CD4-positive, CD25-positive, alpha-beta regulatory T cell (primary cell): ENCODE measurements around the gene RNF14. TPM values are rescaled to one million over a fixed set of nuclear protein-coding genes. Genes with fewer than 3 reads are reported as not detected.
"Not testable (repeated sequence)": the region's sequence is repeated elsewhere in the genome, so short reads cannot be mapped to it uniquely, and the experiment has no call there.

Experiments
- ATAC-seq, 2 donors: fragments of 150-1000 bp; cut with Tn5 transposase; one replicate each; pipeline ENCODE4 v1.10.0; 2021; ENCODE audit warnings: low read depth in 2 of 2, moderate number of reproducible peaks in 2 of 2, moderate library complexity in 1 of 2
- DNase-seq, 3 donors: peaks; one replicate each; pipeline versions ENCODE4 v3.0.0 to v3.0.0-alpha.2; 2012 to 2022; ENCODE audit warnings: mixed read lengths in 1 of 3
- H3K27ac ChIP-seq: one replicate; pipeline ENCODE4 v1.7.0; 2013; ENCODE audit warnings: mild to moderate bottlenecking, low read length; ENCODE audit not compliant: insufficient read depth, poor library complexity, severe bottlenecking
- H3K27me3 ChIP-seq: one replicate; pipeline ENCODE4 v1.7.0; 2013; ENCODE audit warnings: low read length; ENCODE audit not compliant: control insufficient read depth, insufficient read depth
- H3K36me3 ChIP-seq: one replicate; pipeline ENCODE4 v1.7.0; 2013; ENCODE audit warnings: mild to moderate bottlenecking, low read length, moderate library complexity; ENCODE audit not compliant: control insufficient read depth, insufficient read depth
- H3K4me1 ChIP-seq: 2 replicates; pipeline ENCODE4 v1.7.0; 2013; ENCODE audit warnings: mild to moderate bottlenecking, low read length; ENCODE audit not compliant: insufficient read depth, control insufficient read depth, poor library complexity, severe bottlenecking
- H3K4me3 ChIP-seq: one replicate; pipeline ENCODE4 v1.7.0; 2013; ENCODE audit warnings: low read depth, mild to moderate bottlenecking, low read length, moderate library complexity
- H3K9me3 ChIP-seq, 2 experiments: 1 replicate in 1 of 2; 2 replicates in 1 of 2; pipeline ENCODE4 v1.7.0; 2013; ENCODE audit warnings: low read length in 2 of 2, mild to moderate bottlenecking in 1 of 2, moderate library complexity in 1 of 2; ENCODE audit not compliant: control insufficient read depth in 2 of 2
- H3K27ac Mint-ChIP-seq, 3 donors: one replicate each; pipeline ENCODE4 v1.8.0; 2020 to 2022; ENCODE audit warnings: mild to moderate bottlenecking in 3 of 3, mixed read lengths in 3 of 3, moderate library complexity in 2 of 3
- H3K27me3 Mint-ChIP-seq: one replicate; pipeline ENCODE4 v1.8.0; 2022; ENCODE audit warnings: mild to moderate bottlenecking, mixed read lengths
- H3K36me3 Mint-ChIP-seq: one replicate; pipeline ENCODE4 v1.8.0; 2020; ENCODE audit warnings: mixed read lengths
- H3K4me1 Mint-ChIP-seq, 4 donors: one replicate each; pipeline ENCODE4 v1.8.0; 2020 to 2022; ENCODE audit warnings: mixed read lengths in 4 of 4, mild to moderate bottlenecking in 1 of 4
- H3K4me3 Mint-ChIP-seq, 4 donors: one replicate each; pipeline ENCODE4 v1.8.0; 2020 to 2022; ENCODE audit warnings: mild to moderate bottlenecking in 4 of 4, mixed read lengths in 4 of 4, moderate library complexity in 3 of 4
- H3K9me3 Mint-ChIP-seq, 7 donors: one replicate each; pipeline ENCODE4 v1.8.0; 2020 to 2022; ENCODE audit warnings: mixed read lengths in 7 of 7, mild to moderate bottlenecking in 3 of 7, moderate library complexity in 2 of 7
- polyA plus RNA-seq, 4 donors: library from polyadenylated mRNA; unstranded; fragments of 300-500 nt; fragmentation: Illumina TruSeq; gene quantifications; one replicate each; pipeline ENCODE4 v1.2.3, GENCODE V29; 2021
- total RNA-seq: library from RNA; stranded (reverse); gene quantifications from one replicate; pipeline ENCODE4 v1.2.3, GENCODE V29; 2022

Gene RNF14, protein sequence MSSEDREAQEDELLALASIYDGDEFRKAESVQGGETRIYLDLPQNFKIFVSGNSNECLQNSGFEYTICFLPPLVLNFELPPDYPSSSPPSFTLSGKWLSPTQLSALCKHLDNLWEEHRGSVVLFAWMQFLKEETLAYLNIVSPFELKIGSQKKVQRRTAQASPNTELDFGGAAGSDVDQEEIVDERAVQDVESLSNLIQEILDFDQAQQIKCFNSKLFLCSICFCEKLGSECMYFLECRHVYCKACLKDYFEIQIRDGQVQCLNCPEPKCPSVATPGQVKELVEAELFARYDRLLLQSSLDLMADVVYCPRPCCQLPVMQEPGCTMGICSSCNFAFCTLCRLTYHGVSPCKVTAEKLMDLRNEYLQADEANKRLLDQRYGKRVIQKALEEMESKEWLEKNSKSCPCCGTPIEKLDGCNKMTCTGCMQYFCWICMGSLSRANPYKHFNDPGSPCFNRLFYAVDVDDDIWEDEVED
- 24.4 TPM for total RNA-seq
- 10 to 100 TPM; 38.2 to 56.8 (median 48.6) TPM for polyA plus RNA-seq

- Mint-ChIP-seq H3K27ac (peak within 1 kb of the TSS; percentile 96 to 98 (median 97)), H3K4me3 (peak within 1 kb of the TSS; percentile 95 to 100 (median 96)), H3K36me3 (peaks cover 8% of the 10 kb centered on the region), H3K4me1 (peaks cover 13 to 49% (median 36%) of the 10 kb centered on the region in 4 donors), H3K27me3 (no peaks in the 10 kb centered on the region), H3K9me3 (no peaks in the 10 kb centered on the region)
- Histone ChIP-seq H3K36me3 (peaks cover 5% of the 10 kb centered on the region), H3K27me3 (no peaks in the 10 kb centered on the region), H3K27ac (peak within 1 kb of the TSS; percentile 93), H3K4me3 (peak within 1 kb of the TSS; percentile 91), H3K4me1 (peaks cover 20% of the 10 kb centered on the region), H3K9me3 (no peaks in the 10 kb centered on the region)
- peak; percentile 96 to 97 for ATAC-seq
- DNase-seq = peak; percentile 89 to 98 (median 92)
Observed at GRCh38 chr5:141968914-141969608, at the start of gene RNF14. Gene RNF14, plus strand, starts transcription at chr5:141969105. Its CDS starts 4,484 bp downstream, at chr5:141973589.

DNA sequence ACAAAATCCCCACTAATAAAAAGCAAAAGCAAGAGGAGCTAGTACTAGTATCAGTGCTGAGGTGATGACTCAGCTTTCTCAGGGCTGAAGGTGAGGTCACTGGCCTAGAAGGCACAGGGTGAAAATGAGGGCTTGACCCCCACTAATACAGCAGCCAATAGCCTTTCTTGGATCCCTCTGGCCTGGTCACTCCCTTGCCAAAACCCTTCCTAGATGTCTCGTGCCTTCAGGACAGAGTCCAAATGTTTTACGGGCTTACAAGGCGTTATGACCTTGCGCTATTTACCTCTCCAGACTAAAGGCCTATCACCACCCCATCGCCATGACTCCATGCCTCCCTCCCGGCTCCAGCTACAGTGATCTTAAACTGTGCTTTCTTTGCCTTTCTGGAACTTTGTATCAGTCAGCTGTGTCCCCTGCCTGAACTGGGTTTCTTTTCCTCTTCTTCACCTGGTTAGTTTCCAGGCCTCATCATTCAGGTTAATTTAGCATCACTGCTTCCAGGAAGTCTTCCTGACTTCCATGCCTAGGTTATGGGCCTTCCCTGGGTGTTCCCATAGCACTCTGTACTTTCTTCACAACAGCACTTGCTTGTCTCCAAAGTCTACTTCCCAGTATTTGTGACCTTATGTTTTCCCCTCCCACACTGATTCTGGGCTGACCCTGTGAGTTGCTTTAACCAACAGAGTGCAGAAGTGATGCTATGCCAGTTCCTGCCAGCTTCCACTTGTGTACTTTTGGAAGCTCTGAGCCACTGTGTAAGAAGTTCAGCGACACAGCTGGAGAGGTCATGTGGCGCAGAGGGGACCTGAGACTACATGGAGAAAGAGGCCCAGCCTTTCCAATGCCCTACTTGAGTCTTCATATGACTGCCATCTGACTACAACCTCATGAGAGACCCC is 49.4 kb upstream of the RNF14 start:
- H3K9me3 Mint-ChIP-seq = peaks cover 0 to 2% (median 0%) of the 10 kb centered on the region in 7 donors
- H3K27me3 ChIP-seq = peaks cover 10% of the 10 kb centered on the region
- no peak overlapping the region for H3K27ac ChIP-seq
- no peak overlapping the region for H3K4me3 ChIP-seq
- DNase-seq (no peak), ATAC-seq (no peak)
- H3K4me3 Mint-ChIP-seq = peak overlapping the region in 1 of 4 donors; percentile 10
- H3K36me3 ChIP-seq = no peaks in the 10 kb centered on the region
- peak overlapping the region in 1 of 3 donors; percentile 20 for H3K27ac Mint-ChIP-seq
- peaks cover 14% of the 10 kb centered on the region for H3K4me1 ChIP-seq
- H3K36me3 Mint-ChIP-seq = peaks cover 5% of the 10 kb centered on the region
- H3K4me1 Mint-ChIP-seq = peaks cover 4 to 27% (median 12%) of the 10 kb centered on the region in 4 donors
- peaks cover 32% of the 10 kb centered on the region for H3K27me3 Mint-ChIP-seq
- no peaks in the 10 kb centered on the region for H3K9me3 ChIP-seq

DNA sequence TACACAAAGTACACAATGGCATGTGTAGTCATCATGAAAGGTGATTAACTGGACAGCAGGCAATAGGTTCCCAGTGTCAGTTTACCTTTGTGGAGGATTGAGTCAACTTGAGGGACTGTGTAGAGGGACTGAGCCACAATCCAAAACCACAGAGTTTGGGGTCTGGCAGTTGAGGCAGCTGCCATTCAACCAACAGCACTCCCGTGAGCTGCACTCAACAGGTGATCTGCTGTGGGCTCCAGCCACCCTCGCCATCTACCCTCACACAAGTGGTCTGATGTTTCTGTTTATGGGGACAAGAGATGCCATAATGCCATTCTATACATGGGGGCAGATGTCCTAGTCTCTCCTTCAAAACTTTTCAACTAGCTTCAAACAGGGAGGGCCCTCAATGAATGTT is 48.1 kb upstream of the RNF14 start:
- Mint-ChIP-seq H3K4me3 (peak overlapping the region in 2 of 4 donors; percentile 71 to 84), H3K27me3 (peaks cover 21% of the 10 kb centered on the region), H3K4me1 (peaks cover 4 to 30% (median 17%) of the 10 kb centered on the region in 4 donors), H3K9me3 (peaks cover 0 to 2% (median 0%) of the 10 kb centered on the region in 7 donors), H3K36me3 (peaks cover 10% of the 10 kb centered on the region), H3K27ac (peak overlapping the region in 2 of 3 donors; percentile 18 to 59)
- Histone ChIP-seq H3K4me1 (peaks cover 16% of the 10 kb centered on the region), H3K27ac (no peak overlapping the region), H3K36me3 (peaks cover 6% of the 10 kb centered on the region), H3K27me3 (peaks cover 7% of the 10 kb centered on the region), H3K4me3 (no peak overlapping the region), H3K9me3 (no peaks in the 10 kb centered on the region)
- ATAC-seq (no peak), DNase-seq (no peak)

DNA sequence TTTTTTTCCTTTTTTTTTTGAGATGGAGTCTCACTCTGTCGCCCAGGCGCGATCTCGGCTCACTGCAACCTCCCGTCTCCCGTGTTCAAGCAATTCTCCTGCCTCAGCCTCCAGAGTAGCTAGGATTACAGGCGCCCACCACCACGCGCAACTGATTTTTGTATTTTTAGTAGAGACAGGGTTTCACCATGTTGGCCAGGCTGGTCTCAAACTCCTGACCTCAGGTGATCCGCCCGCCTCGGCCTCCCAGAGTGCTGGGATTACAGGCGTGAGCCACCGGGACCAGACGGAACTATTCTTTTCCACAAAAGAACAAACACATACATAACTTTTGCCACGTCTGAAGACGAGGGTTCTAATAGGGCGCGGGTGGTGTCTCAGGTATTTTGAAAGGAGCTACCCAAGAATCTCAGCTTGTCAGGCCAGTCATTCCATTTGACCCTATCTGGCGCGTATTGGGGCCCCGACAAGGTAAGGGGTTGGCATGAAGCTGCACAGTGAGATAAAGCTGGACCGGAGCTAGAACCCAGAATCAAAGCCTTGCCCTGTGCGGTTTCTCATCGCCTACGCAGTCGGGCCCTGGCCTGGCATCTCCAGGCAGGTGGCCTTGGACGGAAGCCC is 46.0 kb upstream of the RNF14 start:
- not testable (repeated sequence) for H3K9me3 Mint-ChIP-seq, H3K27me3 ChIP-seq, H3K9me3 ChIP-seq, ATAC-seq, DNase-seq, H3K27me3 Mint-ChIP-seq
- Mint-ChIP-seq H3K4me3 (peak overlapping the region; percentile 86 to 96 (median 93)), H3K27ac (peak overlapping the region; percentile 92 to 99 (median 95)), H3K4me1 (peaks cover 14 to 44% (median 25%) of the 10 kb centered on the region in 4 donors), H3K36me3 (peaks cover 28% of the 10 kb centered on the region)
- Histone ChIP-seq H3K4me3 (peak overlapping the region; percentile 85), H3K27ac (peak overlapping the region; percentile 99), H3K4me1 (peaks cover 16% of the 10 kb centered on the region), H3K36me3 (peaks cover 26% of the 10 kb centered on the region)

DNA sequence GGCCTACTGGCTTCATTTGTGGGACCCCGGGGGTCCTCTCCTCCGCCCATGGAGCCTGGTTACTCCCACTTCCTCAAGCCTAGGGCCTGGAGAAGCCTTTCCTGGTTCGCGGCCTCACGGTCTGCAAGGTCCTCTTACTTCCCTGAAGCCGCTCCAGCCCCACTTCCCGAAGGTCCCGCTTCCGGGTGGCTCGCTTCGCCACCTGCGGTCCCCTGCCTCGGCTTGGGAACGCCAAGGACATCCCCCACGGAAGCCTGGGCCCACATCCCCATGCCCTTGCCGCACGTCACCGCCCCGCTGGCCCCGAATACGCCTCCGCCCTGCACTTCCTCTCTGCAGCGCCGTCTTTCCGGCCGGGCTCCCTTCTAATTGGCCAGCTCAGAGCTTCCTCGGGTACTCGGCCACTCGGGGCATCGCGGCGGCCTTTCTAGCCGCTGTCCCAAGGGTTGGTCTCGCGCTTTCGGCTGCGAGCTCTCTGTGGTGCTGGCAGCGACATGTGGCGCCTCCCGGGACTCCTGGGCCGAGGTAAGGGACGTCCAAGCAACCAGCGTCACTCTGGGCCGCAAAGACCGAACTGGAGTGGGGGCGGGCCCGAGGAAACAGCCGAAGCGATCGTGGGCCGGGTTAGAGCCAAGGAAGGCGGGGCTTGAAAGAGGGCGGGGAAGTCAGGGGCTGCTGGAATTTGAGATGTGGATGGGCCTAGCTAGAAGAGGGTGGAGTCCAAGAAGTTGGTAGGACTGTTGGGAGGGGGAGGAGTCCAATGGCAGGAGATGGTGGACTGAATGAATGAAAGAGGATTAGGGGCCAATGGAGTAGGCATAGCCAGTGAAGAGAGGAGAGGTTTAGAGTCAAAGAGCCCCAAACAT is 45.2 kb upstream of the RNF14 start, which contains the start of gene DELE1:
TSS of gene DELE1 (plus strand) at position 424 of the 866 bp plus-strand sequence. CDS start at position 495, 71 bp downstream.
- H3K36me3 Mint-ChIP-seq = peaks cover 34% of the 10 kb centered on the region
- H3K27ac Mint-ChIP-seq = peak within 1 kb of the TSS; percentile 92 to 99 (median 95)
- H3K4me1 Mint-ChIP-seq = peaks cover 14 to 46% (median 30%) of the 10 kb centered on the region in 4 donors
- H3K4me3 Mint-ChIP-seq = peak within 1 kb of the TSS; percentile 86 to 96 (median 93)
- ATAC-seq (peak; percentile 96 to 97), DNase-seq (peak; percentile 85 to 95 (median 91))
- Histone ChIP-seq H3K9me3 (no peaks in the 10 kb centered on the region), H3K36me3 (peaks cover 34% of the 10 kb centered on the region), H3K4me1 (peaks cover 16% of the 10 kb centered on the region), H3K4me3 (peak within 1 kb of the TSS; percentile 85), H3K27me3 (no peaks in the 10 kb centered on the region), H3K27ac (peak within 1 kb of the TSS; percentile 99)
- H3K27me3 Mint-ChIP-seq = no peaks in the 10 kb centered on the region
- no peaks in the 10 kb centered on the region for H3K9me3 Mint-ChIP-seq

GRCh38 chr5:141926434-141926833 is 42.5 kb upstream of the RNF14 start:
- DNase-seq (no peak), ATAC-seq (no peak)
- peaks cover 46% of the 10 kb centered on the region for H3K36me3 Mint-ChIP-seq
- H3K27me3 ChIP-seq = no peaks in the 10 kb centered on the region
- no peaks in the 10 kb centered on the region for H3K9me3 ChIP-seq
- H3K9me3 Mint-ChIP-seq = no peaks in the 10 kb centered on the region
- H3K4me3 Mint-ChIP-seq = peak overlapping the region in 2 of 4 donors; percentile 22 to 69
- peak overlapping the region in 1 of 3 donors; percentile 56 for H3K27ac Mint-ChIP-seq
- no peaks in the 10 kb centered on the region for H3K27me3 Mint-ChIP-seq
- peaks cover 59% of the 10 kb centered on the region for H3K36me3 ChIP-seq
- H3K27ac ChIP-seq = no peak overlapping the region
- no peak overlapping the region for H3K4me3 ChIP-seq
- H3K4me1 ChIP-seq = peaks cover 16% of the 10 kb centered on the region
- peaks cover 14 to 47% (median 34%) of the 10 kb centered on the region in 4 donors for H3K4me1 Mint-ChIP-seq
